Measurements from ENCODE around the gene PRDM16.

The PRDM16 gene

DNA sequence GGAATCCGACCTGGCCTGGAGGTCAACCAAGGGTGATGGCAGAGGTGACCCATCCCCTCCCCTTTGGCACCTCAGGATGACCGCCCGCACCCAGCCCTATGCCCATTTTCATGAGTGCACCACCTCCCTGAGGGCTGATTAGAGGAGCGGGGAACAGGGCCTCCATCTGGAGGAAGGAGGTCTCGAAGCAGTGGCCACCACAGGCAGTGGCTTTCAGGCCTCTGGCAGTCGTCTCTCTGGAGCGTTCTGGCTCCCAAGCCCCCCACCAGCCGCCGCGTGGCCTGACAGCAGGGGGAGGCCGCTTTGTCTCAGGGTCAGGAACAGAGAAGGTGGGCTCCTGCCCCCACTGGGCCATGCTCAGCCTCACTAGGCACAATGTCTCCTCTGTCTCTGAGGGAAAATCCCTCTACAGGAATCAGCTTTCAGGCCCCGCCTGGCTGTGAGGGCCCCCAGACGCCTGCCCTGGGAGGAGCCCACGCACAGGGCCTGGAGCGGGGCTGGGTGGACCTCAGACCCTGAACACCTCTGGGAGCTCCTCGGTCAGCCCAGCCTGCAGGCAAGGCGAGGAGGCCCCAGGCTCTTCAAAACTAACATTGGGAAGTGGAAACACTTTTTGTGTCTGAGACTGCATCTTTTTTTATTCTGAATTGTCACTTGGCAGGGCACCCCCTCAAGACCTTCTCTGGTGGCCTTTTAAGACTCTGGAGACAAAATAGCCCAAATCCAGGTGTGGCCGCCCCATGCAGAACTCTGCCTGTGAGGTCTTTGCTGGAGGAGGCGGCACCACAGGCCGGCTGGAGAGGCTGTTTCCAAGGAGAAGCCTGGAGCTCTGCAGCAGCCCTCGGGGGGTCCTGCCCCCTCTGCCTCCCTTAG is 257.7 kb downstream of the PRDM16 start:
- peaks cover 20% of the 10 kb centered on the region for H3K27me3 ChIP-seq (ENCODE audit: insufficient read depth, low read length)
- H3K36me3 ChIP-seq (ENCODE audit: insufficient read depth, low read length): no peaks in the 10 kb centered on the region
- no peak overlapping the region for H2AFZ ChIP-seq (ENCODE audit: low read depth, low read length)
- no peaks in the 10 kb centered on the region for H3K9me3 ChIP-seq (ENCODE audit: low read length)
- H3K4me3 ChIP-seq (ENCODE audit: low read length): no peak overlapping the region
- H3K4me1 ChIP-seq (ENCODE audit: insufficient read depth, low read length): no peaks in the 10 kb centered on the region

DNA sequence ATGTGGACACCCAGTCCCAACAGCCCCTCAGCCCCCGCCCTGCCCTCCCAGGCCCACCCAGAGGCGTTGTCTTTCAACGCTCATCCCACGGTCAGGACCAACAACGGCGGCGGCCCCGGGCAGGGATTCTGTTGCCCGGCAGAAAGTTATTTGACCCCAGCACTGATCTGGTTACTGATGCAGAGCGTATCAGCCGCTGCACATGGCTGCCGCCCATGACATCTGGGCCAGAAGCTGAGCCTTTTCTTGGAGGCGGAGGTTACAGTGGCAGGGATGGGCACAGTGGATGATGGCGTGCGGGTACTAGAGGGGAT is 258.3 kb downstream of the PRDM16 start:
- Histone ChIP-seq H3K36me3 (ENCODE audit: insufficient read depth, low read length) (no peaks in the 10 kb centered on the region), H3K4me1 (ENCODE audit: insufficient read depth, low read length) (no peaks in the 10 kb centered on the region), H3K4me3 (ENCODE audit: low read length) (no peak overlapping the region), H3K9me3 (ENCODE audit: low read length) (no peaks in the 10 kb centered on the region), H3K27me3 (ENCODE audit: insufficient read depth, low read length) (peaks cover 23% of the 10 kb centered on the region), H2AFZ (ENCODE audit: low read depth, low read length) (no peak overlapping the region)

DNA sequence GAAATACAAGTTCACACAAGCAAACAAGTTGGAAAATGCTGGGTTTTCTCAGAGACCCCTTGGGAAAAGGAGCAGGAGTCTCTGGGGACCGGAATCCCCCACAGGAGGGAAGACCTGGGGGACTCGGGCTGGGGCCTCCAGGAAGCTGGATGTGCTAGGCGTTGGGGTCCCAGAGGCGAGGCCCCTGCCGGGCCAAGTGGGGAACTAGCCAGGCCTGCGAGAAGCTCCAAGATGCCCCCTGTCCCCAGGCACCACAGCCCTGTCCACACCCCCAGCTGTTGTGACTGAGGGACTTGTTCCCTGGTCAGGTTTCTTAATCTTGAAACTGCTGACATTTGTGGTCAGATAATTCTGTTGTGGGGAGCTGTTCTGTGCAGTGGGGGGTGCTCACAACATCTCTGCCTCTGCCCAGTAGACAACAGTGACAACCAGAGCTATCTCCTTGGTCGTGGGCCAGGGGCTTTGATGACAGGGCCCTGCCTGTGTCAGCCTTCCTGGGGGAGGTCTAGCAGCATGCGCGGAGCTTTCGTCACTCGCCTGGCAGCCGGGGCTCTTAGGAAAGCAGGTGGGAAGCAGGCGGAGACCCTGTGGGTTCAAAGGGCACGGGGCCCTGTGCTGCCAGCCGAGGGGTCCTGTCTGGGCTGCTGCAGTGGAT is 259.1 kb downstream of the PRDM16 start:
- H3K36me3 ChIP-seq (ENCODE audit: insufficient read depth, low read length): no peaks in the 10 kb centered on the region
- H3K4me3 ChIP-seq (ENCODE audit: low read length): no peak overlapping the region
- H3K4me1 ChIP-seq (ENCODE audit: insufficient read depth, low read length): no peaks in the 10 kb centered on the region
- peaks cover 24% of the 10 kb centered on the region for H3K27me3 ChIP-seq (ENCODE audit: insufficient read depth, low read length)
- no peak overlapping the region for H2AFZ ChIP-seq (ENCODE audit: low read depth, low read length)
- no peaks in the 10 kb centered on the region for H3K9me3 ChIP-seq (ENCODE audit: low read length)

DNA sequence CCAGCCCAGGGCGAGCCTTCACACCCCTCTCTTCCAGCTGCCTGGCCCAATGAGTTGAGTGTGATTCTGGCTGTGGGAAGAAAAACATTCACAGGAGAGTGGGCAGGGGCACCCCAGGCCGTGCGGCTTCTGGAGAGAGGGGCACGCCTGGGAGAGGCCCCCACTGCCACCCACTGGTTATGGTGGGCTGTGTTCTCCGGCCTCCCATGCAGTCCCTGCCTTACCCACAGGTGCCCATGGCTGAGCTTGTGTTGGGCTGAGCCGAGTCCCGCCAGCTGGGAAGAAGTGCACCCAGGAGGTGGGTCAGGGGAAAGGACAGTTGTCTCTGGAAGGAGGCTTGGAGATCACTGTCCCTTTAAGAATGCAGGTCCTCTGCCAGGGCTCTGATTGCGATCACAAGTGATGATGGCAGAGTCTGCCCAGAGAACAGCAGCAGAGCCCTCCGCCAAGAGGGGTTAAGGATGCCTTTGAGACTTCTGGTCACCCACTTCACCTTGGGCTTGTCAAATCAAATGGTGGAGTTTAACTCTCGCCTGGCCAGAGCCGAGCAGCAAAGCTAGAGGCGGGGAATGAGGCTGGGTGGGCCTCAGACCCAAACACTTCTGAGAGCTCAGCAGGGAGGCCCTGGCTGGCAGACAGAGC is 260.8 kb downstream of the PRDM16 start:
- no peaks in the 10 kb centered on the region for H3K9me3 ChIP-seq (ENCODE audit: low read length)
- H3K36me3 ChIP-seq (ENCODE audit: insufficient read depth, low read length): no peaks in the 10 kb centered on the region
- H3K4me1 ChIP-seq (ENCODE audit: insufficient read depth, low read length): no peaks in the 10 kb centered on the region
- no peak overlapping the region for H3K4me3 ChIP-seq (ENCODE audit: low read length)
- H2AFZ ChIP-seq (ENCODE audit: low read depth, low read length): no peak overlapping the region
- peaks cover 20% of the 10 kb centered on the region for H3K27me3 ChIP-seq (ENCODE audit: insufficient read depth, low read length)

- no peaks in the 10 kb centered on the region for H3K4me1 ChIP-seq (ENCODE audit: insufficient read depth, low read length)
- no peaks in the 10 kb centered on the region for H3K36me3 ChIP-seq (ENCODE audit: insufficient read depth, low read length)
- H3K9me3 ChIP-seq (ENCODE audit: low read length): no peaks in the 10 kb centered on the region
- peaks cover 20% of the 10 kb centered on the region for H3K27me3 ChIP-seq (ENCODE audit: insufficient read depth, low read length)
- H2AFZ ChIP-seq (ENCODE audit: low read depth, low read length): no peak overlapping the region
- no peak overlapping the region for H3K4me3 ChIP-seq (ENCODE audit: low read length)
Measured at GRCh38 chr1:3330771-3331245, 261.8 kb downstream of the PRDM16 start.

GRCh38 chr1:3331564-3331963 is 262.6 kb downstream of the PRDM16 start:
- Histone ChIP-seq H3K27me3 (ENCODE audit: insufficient read depth, low read length) (peaks cover 20% of the 10 kb centered on the region), H3K4me3 (ENCODE audit: low read length) (no peak overlapping the region), H3K9me3 (ENCODE audit: low read length) (no peaks in the 10 kb centered on the region), H3K4me1 (ENCODE audit: insufficient read depth, low read length) (no peaks in the 10 kb centered on the region), H2AFZ (ENCODE audit: low read depth, low read length) (no peak overlapping the region), H3K36me3 (ENCODE audit: insufficient read depth, low read length) (no peaks in the 10 kb centered on the region)

DNA sequence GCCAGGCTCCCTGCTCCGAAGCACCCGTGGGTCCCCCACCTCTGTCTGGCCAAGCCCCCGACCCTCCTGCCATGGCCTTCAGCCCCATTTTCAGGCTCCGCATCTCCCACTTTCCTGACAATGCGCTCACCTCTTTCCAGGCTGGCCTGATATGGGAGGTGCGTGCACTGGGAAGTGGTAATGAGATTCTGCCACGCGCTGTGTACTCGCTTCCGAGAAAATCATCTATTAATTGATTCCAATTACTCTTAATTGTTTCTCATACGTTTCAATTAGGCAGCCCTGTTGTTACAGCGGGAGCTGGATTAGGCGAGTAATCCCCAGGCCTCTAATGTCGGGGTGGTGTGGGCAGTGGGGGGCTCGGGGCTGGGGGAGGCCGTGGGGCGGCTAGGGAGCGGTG is 263.0 kb downstream of the PRDM16 start:
- Histone ChIP-seq H2AFZ (ENCODE audit: low read depth, low read length) (no peak overlapping the region), H3K4me1 (ENCODE audit: insufficient read depth, low read length) (no peaks in the 10 kb centered on the region), H3K27me3 (ENCODE audit: insufficient read depth, low read length) (peaks cover 20% of the 10 kb centered on the region), H3K36me3 (ENCODE audit: insufficient read depth, low read length) (no peaks in the 10 kb centered on the region), H3K9me3 (ENCODE audit: low read length) (peaks cover 2% of the 10 kb centered on the region), H3K4me3 (ENCODE audit: low read length) (no peak overlapping the region)

DNA sequence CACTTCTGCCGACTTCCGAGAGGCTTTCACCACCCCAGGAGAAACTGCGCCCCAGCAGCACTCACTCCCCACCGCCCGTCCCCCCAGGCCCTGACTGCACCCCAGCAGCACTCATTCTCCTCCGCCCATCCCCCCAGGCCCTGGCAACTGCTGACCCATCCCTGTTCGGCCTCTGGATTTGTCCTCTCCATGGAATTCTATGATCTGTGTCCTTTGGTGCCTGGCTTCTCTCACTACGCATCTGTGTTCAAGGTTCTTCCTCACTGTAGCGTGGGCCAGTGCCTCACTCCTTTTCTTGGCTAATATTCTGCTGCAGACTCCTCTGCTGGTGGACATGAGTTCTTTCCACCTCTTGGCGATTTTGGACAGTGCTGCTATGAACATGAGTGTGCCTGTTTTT is 263.7 kb downstream of the PRDM16 start:
- H3K4me3 ChIP-seq (ENCODE audit: low read length): no peak overlapping the region

DNA sequence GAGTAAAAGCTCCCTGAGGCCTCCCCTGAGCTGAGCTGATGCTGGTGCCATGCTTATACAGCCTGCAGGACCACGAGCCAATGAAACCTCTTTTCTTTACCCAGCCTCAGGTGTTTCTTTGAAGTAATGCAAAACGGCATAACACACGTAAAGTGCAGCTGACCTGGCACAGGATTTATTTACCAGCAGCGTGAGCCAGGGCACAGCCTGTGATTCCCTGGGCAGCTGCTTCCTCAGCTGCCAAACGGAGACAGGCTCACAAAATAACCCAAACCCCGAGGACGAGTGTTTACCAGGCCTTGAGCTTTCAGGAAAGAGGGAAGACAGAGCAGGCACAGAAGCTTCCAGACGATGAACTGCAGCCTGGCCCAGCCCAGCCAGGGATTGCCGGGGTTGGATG is 264.9 kb downstream of the PRDM16 start:
- peaks cover 2% of the 10 kb centered on the region for H3K9me3 ChIP-seq (ENCODE audit: low read length)
- no peaks in the 10 kb centered on the region for H3K36me3 ChIP-seq (ENCODE audit: insufficient read depth, low read length)
- H3K4me1 ChIP-seq (ENCODE audit: insufficient read depth, low read length): no peaks in the 10 kb centered on the region
- H3K4me3 ChIP-seq (ENCODE audit: low read length): no peak overlapping the region
- H2AFZ ChIP-seq (ENCODE audit: low read depth, low read length): no peak overlapping the region
- H3K27me3 ChIP-seq (ENCODE audit: insufficient read depth, low read length): peaks cover 20% of the 10 kb centered on the region

More for the DNA sequence above, 263.7 kb downstream of the PRDM16 start:
- H3K4me1 ChIP-seq (ENCODE audit: insufficient read depth, low read length): no peaks in the 10 kb centered on the region
- peaks cover 20% of the 10 kb centered on the region for H3K27me3 ChIP-seq (ENCODE audit: insufficient read depth, low read length)
- H3K9me3 ChIP-seq (ENCODE audit: low read length): peaks cover 2% of the 10 kb centered on the region
- no peaks in the 10 kb centered on the region for H3K36me3 ChIP-seq (ENCODE audit: insufficient read depth, low read length)
- H2AFZ ChIP-seq (ENCODE audit: low read depth, low read length): no peak overlapping the region

- Histone ChIP-seq H3K27me3 (ENCODE audit: insufficient read depth, low read length) (peaks cover 20% of the 10 kb centered on the region), H3K4me1 (ENCODE audit: insufficient read depth, low read length) (no peaks in the 10 kb centered on the region), H3K9me3 (ENCODE audit: low read length) (peaks cover 2% of the 10 kb centered on the region), H2AFZ (ENCODE audit: low read depth, low read length) (no peak overlapping the region), H3K4me3 (ENCODE audit: low read length) (no peak overlapping the region), H3K36me3 (ENCODE audit: insufficient read depth, low read length) (no peaks in the 10 kb centered on the region)
Measured at GRCh38 chr1:3334366-3334765, 265.4 kb downstream of the PRDM16 start.

GRCh38 chr1:3335754-3336640 is 267.0 kb downstream of the PRDM16 start:
- Histone ChIP-seq H3K27me3 (ENCODE audit: insufficient read depth, low read length) (peaks cover 9% of the 10 kb centered on the region), H2AFZ (ENCODE audit: low read depth, low read length) (no peak overlapping the region), H3K9me3 (ENCODE audit: low read length) (peaks cover 2% of the 10 kb centered on the region), H3K4me3 (ENCODE audit: low read length) (no peak overlapping the region), H3K4me1 (ENCODE audit: insufficient read depth, low read length) (no peaks in the 10 kb centered on the region), H3K36me3 (ENCODE audit: insufficient read depth, low read length) (no peaks in the 10 kb centered on the region)

DNA sequence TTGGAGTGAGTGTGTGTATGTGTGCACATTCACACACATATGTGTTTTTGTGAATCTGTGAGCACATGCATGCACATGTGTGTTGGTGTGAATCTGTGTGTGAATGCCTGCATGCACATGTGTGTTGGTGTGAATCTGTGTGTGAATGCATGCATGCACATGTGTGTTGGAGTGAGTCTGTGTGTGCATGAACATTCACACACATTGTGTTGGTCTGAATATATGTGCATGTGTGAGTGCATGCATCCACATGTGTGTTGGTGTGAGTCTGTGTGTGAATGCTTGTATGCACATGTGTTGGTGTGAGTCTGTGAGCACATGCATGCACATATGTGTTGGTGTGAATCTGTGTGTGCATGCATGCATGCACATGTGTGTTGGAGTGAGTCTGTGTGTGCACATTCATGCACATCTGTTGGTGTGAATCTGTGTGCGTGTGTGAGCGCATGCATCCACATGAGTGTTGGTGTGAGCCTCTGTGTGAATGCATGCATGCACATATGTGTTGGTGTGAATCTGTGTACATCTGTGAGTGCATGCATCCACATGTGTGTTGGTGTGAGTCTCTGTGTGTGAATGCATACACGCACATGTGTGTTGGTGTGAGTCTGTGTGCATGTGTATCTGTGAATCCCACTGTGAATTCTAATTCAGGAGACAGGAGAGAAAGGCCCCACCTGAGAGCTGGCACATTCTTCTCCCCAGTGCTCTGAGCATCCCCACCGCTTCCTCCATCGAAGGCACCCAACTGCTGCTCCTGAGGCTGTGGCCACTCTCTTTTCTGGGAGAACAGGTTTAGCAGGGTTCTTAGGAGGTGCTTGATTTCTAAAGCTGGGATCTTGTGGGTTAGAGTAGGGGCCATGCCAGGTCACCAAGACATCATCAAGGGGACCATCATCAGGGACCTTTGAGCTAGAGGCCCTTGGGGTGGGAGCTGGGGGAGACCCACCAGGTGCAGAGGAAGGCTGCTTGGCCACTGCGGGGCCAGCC is 267.9 kb downstream of the PRDM16 start:
- H3K4me3 ChIP-seq (ENCODE audit: low read length): no peak overlapping the region
- H3K9me3 ChIP-seq (ENCODE audit: low read length): peaks cover 2% of the 10 kb centered on the region
- H3K27me3 ChIP-seq (ENCODE audit: insufficient read depth, low read length): peaks cover 3% of the 10 kb centered on the region
- H2AFZ ChIP-seq (ENCODE audit: low read depth, low read length): no peak overlapping the region
- no peaks in the 10 kb centered on the region for H3K36me3 ChIP-seq (ENCODE audit: insufficient read depth, low read length)
- H3K4me1 ChIP-seq (ENCODE audit: insufficient read depth, low read length): no peaks in the 10 kb centered on the region
